ENCODE measurements around the gene HLA-F. TPM values are rescaled to one million over a fixed set of nuclear protein-coding genes. Genes with fewer than 3 reads are reported as not detected.

Gene HLA-F
- total and polyA plus RNA-seq, 5 donors from 2014 or later, result 302 to 1,143 (median 457) TPM

GRCh38 chr6:29731281-29731680 is 8.0 kb downstream of the HLA-F start:
- Mint-ChIP-seq H3K4me1 (peaks cover 24 to 57% (median 41%) of the 10 kb centered on the region in 4 donors), H3K36me3 (peaks cover 21% of the 10 kb centered on the region), H3K4me3 (no peak overlapping the region), H3K9me3 (no peaks in the 10 kb centered on the region), H3K27ac (peak overlapping the region; percentile 54 to 95 (median 88)), H3K27me3 (no peaks in the 10 kb centered on the region)
- no peaks in the 10 kb centered on the region for H3K9me3 ChIP-seq (ENCODE audit: control insufficient read depth in 2 of 2, low read length in 2 of 2)
- peaks cover 21% of the 10 kb centered on the region for H3K36me3 ChIP-seq (ENCODE audit: control insufficient read depth, insufficient read depth, low read length)
- peaks cover 28% of the 10 kb centered on the region for H3K4me1 ChIP-seq (ENCODE audit: control insufficient read depth, insufficient read depth, low read length, poor library complexity, severe bottlenecking)
- no peak for ATAC-seq (ENCODE audit: low read depth in 2 of 2)
- no peaks in the 10 kb centered on the region for H3K27me3 ChIP-seq (ENCODE audit: control insufficient read depth, insufficient read depth, low read length)
- DNase-seq, result no peak
- no peak overlapping the region for H3K4me3 ChIP-seq (ENCODE audit: low read depth, low read length)
- no peak overlapping the region for H3K27ac ChIP-seq (ENCODE audit: insufficient read depth, low read length, poor library complexity, severe bottlenecking)

GRCh38 chr6:29733057-29733456 is 9.8 kb downstream of the HLA-F start:
- ATAC-seq (ENCODE audit: low read depth in 2 of 2), result no peak
- peaks cover 19 to 39% (median 23%) of the 10 kb centered on the region in 4 donors for H3K4me1 Mint-ChIP-seq
- H3K27me3 ChIP-seq (ENCODE audit: control insufficient read depth, insufficient read depth, low read length), result no peaks in the 10 kb centered on the region
- H3K4me1 ChIP-seq (ENCODE audit: control insufficient read depth, insufficient read depth, low read length, poor library complexity, severe bottlenecking), result peaks cover 12% of the 10 kb centered on the region
- no peak overlapping the region for H3K4me3 ChIP-seq (ENCODE audit: low read depth, low read length)
- H3K36me3 ChIP-seq (ENCODE audit: control insufficient read depth, insufficient read depth, low read length), result peaks cover 5% of the 10 kb centered on the region
- no peaks in the 10 kb centered on the region for H3K9me3 Mint-ChIP-seq
- H3K27ac ChIP-seq (ENCODE audit: insufficient read depth, low read length, poor library complexity, severe bottlenecking), result no peak overlapping the region
- no peak for DNase-seq
- peaks cover 3% of the 10 kb centered on the region for H3K36me3 Mint-ChIP-seq
- H3K27me3 Mint-ChIP-seq, result no peaks in the 10 kb centered on the region
- H3K27ac Mint-ChIP-seq, result no peak overlapping the region
- H3K4me3 Mint-ChIP-seq, result no peak overlapping the region
- H3K9me3 ChIP-seq (ENCODE audit: control insufficient read depth in 2 of 2, low read length in 2 of 2), result no peaks in the 10 kb centered on the region

DNA sequence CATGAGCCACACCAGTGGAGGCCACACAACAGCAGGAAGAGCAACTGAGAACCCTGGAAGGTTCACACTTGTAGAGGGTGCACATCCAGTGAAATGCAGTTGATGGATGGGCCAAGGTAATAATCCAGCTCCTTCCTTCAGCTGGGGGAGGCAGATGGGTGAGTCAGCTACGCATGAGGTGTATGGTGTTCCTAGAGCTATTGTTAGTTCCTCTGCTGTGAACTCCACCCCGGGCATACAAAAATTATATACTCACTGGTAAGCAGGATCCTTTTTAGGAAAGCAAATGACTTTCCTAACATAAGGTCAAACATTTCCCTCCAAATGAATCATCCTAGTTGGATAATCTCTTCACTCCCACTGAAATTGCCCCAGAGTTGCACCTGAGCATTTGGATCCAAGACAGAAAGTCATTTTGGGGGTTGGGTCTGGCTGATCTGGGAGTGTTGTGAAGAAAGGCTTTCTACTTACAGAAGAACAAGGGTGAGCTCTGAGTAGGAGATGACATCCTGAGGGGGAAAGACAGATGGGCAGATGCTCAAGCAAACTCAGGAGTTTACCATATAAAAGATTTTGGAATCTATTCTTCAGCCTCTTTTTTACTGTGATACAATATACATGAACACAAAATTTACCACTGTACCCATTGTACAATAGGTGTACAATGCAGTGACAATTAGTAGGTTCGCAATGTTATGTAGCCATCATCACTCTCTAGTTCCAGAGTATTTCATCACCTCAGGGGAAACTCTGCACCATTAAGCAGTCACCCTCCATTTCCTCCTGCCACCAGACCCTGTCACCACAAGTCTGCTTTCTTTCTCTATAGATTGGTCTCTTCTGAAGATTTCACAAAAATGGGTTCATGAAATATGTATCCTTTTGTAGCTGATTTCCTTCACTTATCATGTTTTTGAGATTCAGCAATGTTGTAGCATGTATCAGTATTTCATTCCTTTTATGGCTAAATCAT is 11.1 kb downstream of the HLA-F start:
- no peaks in the 10 kb centered on the region for H3K36me3 ChIP-seq (ENCODE audit: control insufficient read depth, insufficient read depth, low read length)
- Mint-ChIP-seq H3K4me3 (no peak overlapping the region), H3K4me1 (peaks cover 14 to 28% (median 16%) of the 10 kb centered on the region in 4 donors), H3K27me3 (no peaks in the 10 kb centered on the region), H3K27ac (peak overlapping the region in 1 of 3 donors; percentile 11), H3K9me3 (no peaks in the 10 kb centered on the region), H3K36me3 (no peaks in the 10 kb centered on the region)
- H3K4me3 ChIP-seq (ENCODE audit: low read depth, low read length), result no peak overlapping the region
- H3K9me3 ChIP-seq (ENCODE audit: control insufficient read depth in 2 of 2, low read length in 2 of 2), result no peaks in the 10 kb centered on the region
- ATAC-seq (ENCODE audit: low read depth in 2 of 2), result no peak
- no peak for DNase-seq
- no peak overlapping the region for H3K27ac ChIP-seq (ENCODE audit: insufficient read depth, low read length, poor library complexity, severe bottlenecking)
- H3K4me1 ChIP-seq (ENCODE audit: control insufficient read depth, insufficient read depth, low read length, poor library complexity, severe bottlenecking), result peaks cover 4% of the 10 kb centered on the region
- H3K27me3 ChIP-seq (ENCODE audit: control insufficient read depth, insufficient read depth, low read length), result no peaks in the 10 kb centered on the region

- ATAC-seq (ENCODE audit: low read depth in 2 of 2), result no peak
- Mint-ChIP-seq H3K36me3 (no peaks in the 10 kb centered on the region), H3K9me3 (no peaks in the 10 kb centered on the region), H3K4me1 (peaks cover 0 to 13% (median 3%) of the 10 kb centered on the region in 4 donors), H3K4me3 (no peak overlapping the region), H3K27me3 (no peaks in the 10 kb centered on the region), H3K27ac (no peak overlapping the region)
- Histone ChIP-seq H3K4me3 (ENCODE audit: low read depth, low read length) (no peak overlapping the region), H3K4me1 (ENCODE audit: control insufficient read depth, insufficient read depth, low read length, poor library complexity, severe bottlenecking) (no peaks in the 10 kb centered on the region), H3K36me3 (ENCODE audit: control insufficient read depth, insufficient read depth, low read length) (no peaks in the 10 kb centered on the region), H3K27ac (ENCODE audit: insufficient read depth, low read length, poor library complexity, severe bottlenecking) (no peak overlapping the region), H3K9me3 (ENCODE audit: control insufficient read depth in 2 of 2, low read length in 2 of 2) (no peaks in the 10 kb centered on the region), H3K27me3 (ENCODE audit: control insufficient read depth, insufficient read depth, low read length) (no peaks in the 10 kb centered on the region)
- no peak for DNase-seq
These were observed 13.3 kb downstream of the HLA-F start for GRCh38 chr6:29736563-29736962.

- no peaks in the 10 kb centered on the region for H3K4me1 ChIP-seq (ENCODE audit: control insufficient read depth, insufficient read depth, low read length, poor library complexity, severe bottlenecking)
- no peaks in the 10 kb centered on the region for H3K9me3 Mint-ChIP-seq
- no peak overlapping the region for H3K4me3 ChIP-seq (ENCODE audit: low read depth, low read length)
- no peaks in the 10 kb centered on the region for H3K9me3 ChIP-seq (ENCODE audit: control insufficient read depth in 2 of 2, low read length in 2 of 2)
- ATAC-seq (ENCODE audit: low read depth in 2 of 2) (peak; percentile 80 to 85), DNase-seq (peak; percentile 62 to 82 (median 72))
- no peak overlapping the region for H3K27ac ChIP-seq (ENCODE audit: insufficient read depth, low read length, poor library complexity, severe bottlenecking)
- H3K4me3 Mint-ChIP-seq, result no peak overlapping the region
- H3K36me3 ChIP-seq (ENCODE audit: control insufficient read depth, insufficient read depth, low read length), result no peaks in the 10 kb centered on the region
- no peaks in the 10 kb centered on the region for H3K27me3 Mint-ChIP-seq
- no peaks in the 10 kb centered on the region for H3K27me3 ChIP-seq (ENCODE audit: control insufficient read depth, insufficient read depth, low read length)
- H3K4me1 Mint-ChIP-seq, result peaks cover 0 to 11% (median 2%) of the 10 kb centered on the region in 4 donors
- H3K36me3 Mint-ChIP-seq, result no peaks in the 10 kb centered on the region
- H3K27ac Mint-ChIP-seq, result no peak overlapping the region
These were observed 14.7 kb downstream of the HLA-F start for GRCh38 chr6:29737707-29738630.

DNA sequence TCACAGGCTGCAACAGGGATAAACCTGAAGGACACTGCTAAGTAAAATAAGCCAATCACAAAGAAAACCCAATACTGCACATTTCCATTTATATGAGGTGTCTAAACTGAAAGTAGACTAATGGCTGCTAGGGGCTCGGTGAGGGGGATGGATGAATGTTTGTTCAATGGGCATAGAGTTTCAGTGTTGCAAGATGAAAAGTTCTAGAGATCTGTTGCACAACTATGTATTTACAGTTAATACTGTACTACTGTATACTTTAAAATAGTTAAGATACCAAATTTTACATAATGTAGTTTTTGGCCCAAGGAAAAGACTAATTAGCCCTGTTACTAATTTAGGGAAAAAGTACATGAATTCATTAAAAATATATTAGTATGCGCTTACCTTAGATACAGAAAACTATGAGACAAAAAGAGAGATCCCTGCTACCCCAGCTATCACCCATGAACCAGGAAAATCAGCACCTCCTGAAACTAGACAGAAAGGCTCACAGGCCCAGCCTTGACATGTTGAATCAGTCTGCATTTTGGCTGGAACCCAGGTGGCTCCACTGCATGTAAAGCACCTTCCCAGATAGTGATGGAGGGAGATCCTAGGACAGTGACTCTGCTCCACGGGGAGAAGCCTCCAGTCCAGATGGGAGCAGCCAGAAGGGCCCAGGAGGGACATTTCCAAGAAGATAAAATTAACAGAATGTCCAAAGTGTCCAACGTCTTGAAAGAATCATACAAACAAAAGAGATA is 16.1 kb downstream of the HLA-F start:
- Histone ChIP-seq H3K27ac (ENCODE audit: insufficient read depth, low read length, poor library complexity, severe bottlenecking) (no peak overlapping the region), H3K4me1 (ENCODE audit: control insufficient read depth, insufficient read depth, low read length, poor library complexity, severe bottlenecking) (no peaks in the 10 kb centered on the region), H3K27me3 (ENCODE audit: control insufficient read depth, insufficient read depth, low read length) (no peaks in the 10 kb centered on the region), H3K4me3 (ENCODE audit: low read depth, low read length) (no peak overlapping the region), H3K36me3 (ENCODE audit: control insufficient read depth, insufficient read depth, low read length) (no peaks in the 10 kb centered on the region), H3K9me3 (ENCODE audit: control insufficient read depth in 2 of 2, low read length in 2 of 2) (no peaks in the 10 kb centered on the region)
- no peaks in the 10 kb centered on the region for H3K36me3 Mint-ChIP-seq
- no peaks in the 10 kb centered on the region for H3K27me3 Mint-ChIP-seq
- H3K4me1 Mint-ChIP-seq, result peaks cover 0 to 10% (median 2%) of the 10 kb centered on the region in 4 donors
- ATAC-seq (ENCODE audit: low read depth in 2 of 2), result no peak
- no peak overlapping the region for H3K27ac Mint-ChIP-seq
- no peaks in the 10 kb centered on the region for H3K9me3 Mint-ChIP-seq
- no peak for DNase-seq
- no peak overlapping the region for H3K4me3 Mint-ChIP-seq

DNA sequence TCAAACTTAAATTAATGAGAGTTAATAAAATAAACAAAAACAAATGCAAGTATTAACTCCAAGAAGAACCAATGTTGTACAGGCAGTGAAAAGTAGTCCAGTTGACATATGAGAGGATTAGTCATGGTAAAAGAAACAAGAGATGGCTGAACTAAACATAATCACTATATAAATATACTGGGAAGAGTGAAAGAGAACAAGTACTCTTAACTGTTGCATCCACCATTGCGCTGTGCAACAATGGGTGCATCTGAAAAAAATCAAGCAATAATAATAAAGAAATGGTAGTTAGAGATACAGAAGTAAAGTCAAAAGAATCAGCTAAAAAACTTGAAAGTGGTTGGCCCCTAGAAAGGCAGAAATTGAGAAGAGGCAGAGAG is 16.6 kb downstream of the HLA-F start:
- ATAC-seq (ENCODE audit: low read depth in 2 of 2) (no peak), DNase-seq (no peak)
- no peaks in the 10 kb centered on the region for H3K27me3 ChIP-seq (ENCODE audit: control insufficient read depth, insufficient read depth, low read length)
- Mint-ChIP-seq H3K9me3 (no peaks in the 10 kb centered on the region), H3K36me3 (no peaks in the 10 kb centered on the region), H3K4me3 (no peak overlapping the region), H3K27me3 (no peaks in the 10 kb centered on the region), H3K4me1 (peaks cover 0 to 5% (median under 1%) of the 10 kb centered on the region in 4 donors), H3K27ac (no peak overlapping the region)
- peaks cover 3% of the 10 kb centered on the region for H3K36me3 ChIP-seq (ENCODE audit: control insufficient read depth, insufficient read depth, low read length)
- H3K27ac ChIP-seq (ENCODE audit: insufficient read depth, low read length, poor library complexity, severe bottlenecking), result no peak overlapping the region
- H3K9me3 ChIP-seq (ENCODE audit: control insufficient read depth in 2 of 2, low read length in 2 of 2), result no peaks in the 10 kb centered on the region
- no peaks in the 10 kb centered on the region for H3K4me1 ChIP-seq (ENCODE audit: control insufficient read depth, insufficient read depth, low read length, poor library complexity, severe bottlenecking)
- no peak overlapping the region for H3K4me3 ChIP-seq (ENCODE audit: low read depth, low read length)
